Measurements from ENCODE around the gene DHX30.
"Not testable (repeated sequence)": the region's sequence is repeated elsewhere in the genome, so short reads cannot be mapped to it uniquely, and the experiment has no call there.

Gene DHX30

GRCh38 chr3:47804577-47804976 lies 1.6 kb downstream of the DHX30 start:
- FAIRE-seq: no peak

- no peak for FAIRE-seq
Measured at GRCh38 chr3:47813551-47814177, 10.7 kb downstream of the DHX30 start.

- FAIRE-seq: no peak
Measured at GRCh38 chr3:47817609-47818008, 14.7 kb downstream of the DHX30 start.

GRCh38 chr3:47824541-47825473 lies 21.9 kb downstream of the DHX30 start:
- FAIRE-seq: no peak

GRCh38 chr3:47825590-47825989 lies 22.7 kb downstream of the DHX30 start:
- no peak for FAIRE-seq

GRCh38 chr3:47829482-47829881 lies 26.5 kb downstream of the DHX30 start:
- FAIRE-seq: not testable (repeated sequence)

GRCh38 chr3:47836986-47837385 lies 34.0 kb downstream of the DHX30 start:
- FAIRE-seq: no peak

- no peak for FAIRE-seq
Measured at GRCh38 chr3:47838503-47838902, 35.6 kb downstream of the DHX30 start.

GRCh38 chr3:47841786-47842349 lies 38.9 kb downstream of the DHX30 start:
- no peak for FAIRE-seq

GRCh38 chr3:47846186-47846879 lies 43.4 kb downstream of the DHX30 start:
- no peak for FAIRE-seq

- no peak for FAIRE-seq
Measured at GRCh38 chr3:47846880-47847248, 43.9 kb downstream of the DHX30 start.

GRCh38 chr3:47847260-47847659 lies 44.3 kb downstream of the DHX30 start:
- FAIRE-seq: no peak

GRCh38 chr3:47847801-47848518 lies 45.0 kb downstream of the DHX30 start:
- no peak for FAIRE-seq

GRCh38 chr3:47848599-47849117 lies 45.7 kb downstream of the DHX30 start:
- no peak for FAIRE-seq

- FAIRE-seq: no peak
Measured at GRCh38 chr3:47849186-47849698, 46.3 kb downstream of the DHX30 start.

- no peak for FAIRE-seq
Measured at GRCh38 chr3:47849699-47850563, 47.0 kb downstream of the DHX30 start.

- no peak for FAIRE-seq
Measured at GRCh38 chr3:47850564-47851410, 47.8 kb downstream of the DHX30 start.

GRCh38 chr3:47851888-47852603 lies 49.1 kb downstream of the DHX30 start:
- no peak for FAIRE-seq
